GM12865 (cell line): ENCODE measurements around the gene PCK2.

Experiments
- DNase-seq: peaks from one replicate; pipeline ENCODE4 v3.0.0; 2010; ENCODE audit warnings: low read depth
- H3K4me3 ChIP-seq: 2 replicates; pipeline ENCODE4 v1.5.1; 2011; ENCODE audit warnings: mild to moderate bottlenecking, low read depth, low read length, control low read depth
- TF ChIP-seq, protein P1 (sequence below): IDR thresholded peaks from 2 replicates; pipeline ENCODE4 v1.5.1; 2011; ENCODE audit warnings: low read length, control low read depth, low read depth, inconsistent platforms; ENCODE audit not compliant: insufficient read depth; ENCODE audit errors: missing control alignments

Gene PCK2

DNA sequence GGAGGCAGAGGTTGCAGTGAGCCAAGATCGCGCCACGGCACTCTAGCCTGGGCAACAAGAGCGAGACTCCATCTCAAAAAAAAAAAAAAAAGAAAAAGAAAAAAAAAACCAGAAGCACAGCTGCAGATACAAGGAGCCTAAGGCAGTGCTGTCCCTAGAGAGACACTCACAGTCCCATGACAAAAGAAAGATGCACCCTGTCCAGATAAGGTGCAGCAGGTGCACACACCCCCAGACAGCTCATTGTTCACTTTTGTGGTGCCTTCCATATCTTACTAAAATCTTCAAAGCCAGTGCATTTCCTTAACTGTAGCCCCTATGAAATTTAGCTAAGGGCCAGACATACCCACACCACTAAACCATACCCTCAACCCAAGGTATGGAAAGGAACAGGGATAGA lies 28.3 kb downstream of the PCK2 start:
- TF ChIP-seq, protein P1, sequence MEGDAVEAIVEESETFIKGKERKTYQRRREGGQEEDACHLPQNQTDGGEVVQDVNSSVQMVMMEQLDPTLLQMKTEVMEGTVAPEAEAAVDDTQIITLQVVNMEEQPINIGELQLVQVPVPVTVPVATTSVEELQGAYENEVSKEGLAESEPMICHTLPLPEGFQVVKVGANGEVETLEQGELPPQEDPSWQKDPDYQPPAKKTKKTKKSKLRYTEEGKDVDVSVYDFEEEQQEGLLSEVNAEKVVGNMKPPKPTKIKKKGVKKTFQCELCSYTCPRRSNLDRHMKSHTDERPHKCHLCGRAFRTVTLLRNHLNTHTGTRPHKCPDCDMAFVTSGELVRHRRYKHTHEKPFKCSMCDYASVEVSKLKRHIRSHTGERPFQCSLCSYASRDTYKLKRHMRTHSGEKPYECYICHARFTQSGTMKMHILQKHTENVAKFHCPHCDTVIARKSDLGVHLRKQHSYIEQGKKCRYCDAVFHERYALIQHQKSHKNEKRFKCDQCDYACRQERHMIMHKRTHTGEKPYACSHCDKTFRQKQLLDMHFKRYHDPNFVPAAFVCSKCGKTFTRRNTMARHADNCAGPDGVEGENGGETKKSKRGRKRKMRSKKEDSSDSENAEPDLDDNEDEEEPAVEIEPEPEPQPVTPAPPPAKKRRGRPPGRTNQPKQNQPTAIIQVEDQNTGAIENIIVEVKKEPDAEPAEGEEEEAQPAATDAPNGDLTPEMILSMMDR = no peak
- no peak for DNase-seq

DNA sequence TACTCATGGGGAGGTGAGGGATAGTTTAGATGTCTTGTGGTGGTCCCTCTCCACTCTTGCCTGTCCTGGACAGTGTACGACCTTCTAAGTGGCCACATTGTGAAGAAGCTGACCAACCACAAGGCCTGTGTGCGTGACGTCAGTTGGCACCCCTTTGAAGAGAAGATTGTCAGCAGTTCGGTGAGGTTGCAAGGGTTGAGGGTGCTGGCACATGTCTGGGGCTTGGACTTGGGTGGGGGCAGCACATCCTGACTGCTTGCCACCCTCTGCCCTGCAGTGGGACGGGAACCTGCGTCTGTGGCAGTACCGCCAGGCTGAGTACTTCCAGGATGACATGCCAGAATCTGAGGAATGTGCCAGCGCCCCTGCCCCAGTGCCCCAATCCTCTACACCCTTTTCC lies 28.8 kb downstream of the PCK2 start:
- H3K4me3 ChIP-seq = no peak overlapping the region
- DNase-seq = no peak
- TF ChIP-seq, protein P1 = no peak

More for the DNA sequence above, 28.3 kb downstream of the PCK2 start:
- no peak overlapping the region for H3K4me3 ChIP-seq

DNA sequence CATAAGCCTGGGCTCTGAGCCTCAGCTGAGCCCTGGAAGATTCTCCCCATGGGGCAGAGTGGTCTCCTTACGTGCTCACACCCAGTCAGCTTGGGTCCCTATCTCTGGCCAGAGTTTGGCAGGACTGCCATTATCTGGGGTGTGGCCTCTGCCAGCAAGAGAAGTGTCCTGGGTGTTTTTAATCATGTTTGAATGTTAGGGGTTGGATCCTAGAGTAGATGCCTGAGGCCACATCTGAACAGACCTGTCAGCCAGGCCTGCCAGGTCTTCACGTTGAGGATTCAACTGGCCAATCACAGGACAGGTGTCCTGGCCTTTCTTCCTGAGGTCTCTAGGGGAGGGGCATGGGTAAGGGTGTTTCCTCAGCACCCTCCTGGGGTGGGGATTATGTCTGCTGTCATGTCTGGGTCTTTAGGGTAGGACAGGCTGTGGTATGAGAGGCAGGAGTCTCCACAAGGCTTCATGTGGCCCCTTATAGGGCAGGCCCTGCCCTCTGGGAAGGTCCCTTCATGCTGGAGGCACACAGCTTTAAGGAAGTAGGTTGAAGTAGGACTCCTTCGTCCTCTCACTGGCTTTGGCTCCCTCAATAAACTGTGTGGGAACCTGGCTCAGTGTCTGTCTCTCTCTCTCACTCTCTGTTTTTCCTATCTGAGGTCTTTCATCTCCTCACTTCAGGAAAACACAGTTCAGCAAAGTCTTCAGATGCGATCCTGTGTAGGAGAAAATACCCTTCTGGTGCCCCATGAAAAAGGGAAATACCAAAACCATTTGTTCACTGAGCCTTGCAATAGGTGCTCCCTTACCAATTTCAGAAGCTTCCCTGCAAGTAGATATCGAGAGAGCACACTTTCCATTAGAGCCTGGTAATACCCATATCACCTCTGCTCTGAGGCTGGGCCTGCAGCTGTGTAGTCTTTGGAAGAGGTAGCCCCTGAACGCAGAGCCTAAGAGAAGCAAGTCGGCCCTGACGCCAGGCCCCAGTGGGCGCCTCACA lies 29.6 kb downstream of the PCK2 start:
- DNase-seq = peak; percentile 67
- H3K4me3 ChIP-seq = no peak overlapping the region
- TF ChIP-seq, protein P1 = no peak

DNA sequence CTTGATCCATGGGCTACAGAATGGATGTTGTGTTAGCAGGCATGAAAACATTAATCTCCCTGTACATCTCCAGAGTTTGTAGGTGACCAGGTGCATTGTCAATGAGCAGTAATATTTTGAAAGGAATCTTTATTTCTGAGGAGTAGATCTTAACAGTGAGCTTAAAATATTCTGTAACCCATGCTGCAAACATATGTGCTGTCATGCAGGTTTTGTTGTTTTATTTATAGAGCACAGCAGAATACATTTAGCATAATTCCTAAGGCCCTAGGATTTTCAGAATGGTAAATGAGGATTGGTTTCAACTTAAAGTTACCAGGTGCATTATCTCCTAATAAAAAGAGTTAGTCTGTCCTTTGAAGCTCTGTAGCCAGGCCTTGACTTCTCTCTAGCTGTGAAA lies 32.8 kb downstream of the PCK2 start:
- no peak overlapping the region for H3K4me3 ChIP-seq
- TF ChIP-seq, protein P1 = no peak
- no peak for DNase-seq

DNA sequence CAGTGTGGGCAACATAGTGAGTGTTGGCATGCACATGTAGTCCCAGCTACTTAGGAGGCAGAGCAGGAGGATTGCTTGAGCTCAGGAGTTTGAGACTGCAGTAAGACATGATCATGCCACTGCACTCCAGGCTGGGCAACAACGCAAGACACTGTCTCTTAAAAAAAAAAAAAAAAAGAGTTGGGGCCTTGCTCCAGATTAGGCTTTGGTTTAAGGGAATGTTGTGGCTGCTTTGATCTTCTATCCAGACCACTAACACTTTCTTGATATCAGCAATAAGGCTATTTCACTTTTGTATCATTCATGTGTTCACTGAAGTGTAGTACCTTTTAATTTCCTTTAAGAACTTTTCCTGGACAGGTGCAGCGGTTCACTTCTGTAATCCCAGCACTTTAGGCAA lies 33.6 kb downstream of the PCK2 start:
- TF ChIP-seq, protein P1 = no peak
- H3K4me3 ChIP-seq = no peak overlapping the region
- DNase-seq = peak; percentile 35

DNA sequence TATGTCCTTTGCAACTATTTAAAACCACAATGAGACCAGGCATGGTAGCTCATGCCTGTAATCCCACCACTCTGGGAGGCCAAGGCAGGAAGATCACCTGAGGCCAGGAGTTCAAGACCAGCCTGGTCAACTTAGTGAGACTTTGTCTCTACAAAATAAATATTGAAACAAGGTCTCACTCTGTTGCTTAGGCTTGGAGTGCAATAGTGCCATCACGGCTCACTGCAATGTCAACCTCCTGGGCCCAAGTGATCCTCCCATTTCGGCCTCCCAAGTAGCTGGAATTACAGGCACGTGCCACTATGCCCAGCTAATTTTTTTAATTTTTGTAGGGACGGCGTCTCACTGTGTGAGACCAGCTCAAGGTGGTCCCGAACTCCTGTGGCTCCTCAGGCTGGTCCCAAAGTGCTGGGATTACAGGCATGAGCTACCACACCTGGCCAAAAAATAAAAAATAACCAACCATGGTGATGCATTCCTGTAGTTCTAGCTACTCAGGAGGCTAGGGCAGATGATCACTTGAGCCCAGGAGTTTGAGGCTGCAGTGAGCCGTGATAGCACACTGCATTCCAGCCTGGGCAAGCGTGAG lies 35.4 kb downstream of the PCK2 start:
- no peak for DNase-seq
- H3K4me3 ChIP-seq = no peak overlapping the region
- TF ChIP-seq, protein P1 = no peak
